ENCODE data around the gene CASZ1.

GRCh38 chr1:10628685-10629084 is 167.8 kb downstream of the CASZ1 start:
- TF ChIP-seq CTCF (IDR thresholded peaks at IDR 0.05; ENCODE audit: borderline replicate concordance, extremely low read depth, low read length, poor library complexity, severe bottlenecking) (no peak), EZH2 (IDR thresholded peaks at IDR 0.05; ENCODE audit: borderline replicate concordance, low read depth, low read length, severe bottlenecking) (no peak)

Measured in DND-41 (cell line).